GM19468 (cell line): ENCODE measurements around the gene PEAR1.

ENCODE experiments used
- ATAC-seq: cut with Tn5 transposase; IDR thresholded peaks from one replicate; pipeline ENCODE4 v1.9.1; 2021; ENCODE audit warnings: mild to moderate bottlenecking, moderate library complexity, moderate number of reproducible peaks; ENCODE audit not compliant: unreplicated experiment; ENCODE audit errors: extremely low read depth

Gene PEAR1

GRCh38 chr1:156951371-156951770 is 57.9 kb downstream of the PEAR1 start:
- ATAC-seq: no peak

GRCh38 chr1:156953571-156953970 is 60.1 kb downstream of the PEAR1 start:
- no peak for ATAC-seq

GRCh38 chr1:156956333-156956732 is 62.8 kb downstream of the PEAR1 start:
- no peak for ATAC-seq

GRCh38 chr1:156957634-156958033 is 64.1 kb downstream of the PEAR1 start:
- ATAC-seq: no peak

GRCh38 chr1:156958247-156958714 is 64.8 kb downstream of the PEAR1 start:
- ATAC-seq: no peak

- no peak for ATAC-seq
Measured at GRCh38 chr1:156959414-156959813, 65.9 kb downstream of the PEAR1 start.

- no peak for ATAC-seq
Measured at GRCh38 chr1:156959925-156960324, 66.4 kb downstream of the PEAR1 start.

- no peak for ATAC-seq
Measured at GRCh38 chr1:156961709-156962108, 68.2 kb downstream of the PEAR1 start.

GRCh38 chr1:156963621-156964020 is 70.1 kb downstream of the PEAR1 start:
- ATAC-seq: no peak

GRCh38 chr1:156964441-156964840 is 70.9 kb downstream of the PEAR1 start:
- ATAC-seq: no peak
